ENCODE data around the gene HAUS7. TPM values are rescaled to one million over a fixed set of nuclear protein-coding genes. Genes with fewer than 3 reads are reported as not detected.

HAUS7 gene
- total and polyA plus RNA-seq, 2 of the 8 experiments (the other 6 are each of a cell fraction or from before 2014, with no cell fraction given) = 45.4 to 54.0 TPM

DNA sequence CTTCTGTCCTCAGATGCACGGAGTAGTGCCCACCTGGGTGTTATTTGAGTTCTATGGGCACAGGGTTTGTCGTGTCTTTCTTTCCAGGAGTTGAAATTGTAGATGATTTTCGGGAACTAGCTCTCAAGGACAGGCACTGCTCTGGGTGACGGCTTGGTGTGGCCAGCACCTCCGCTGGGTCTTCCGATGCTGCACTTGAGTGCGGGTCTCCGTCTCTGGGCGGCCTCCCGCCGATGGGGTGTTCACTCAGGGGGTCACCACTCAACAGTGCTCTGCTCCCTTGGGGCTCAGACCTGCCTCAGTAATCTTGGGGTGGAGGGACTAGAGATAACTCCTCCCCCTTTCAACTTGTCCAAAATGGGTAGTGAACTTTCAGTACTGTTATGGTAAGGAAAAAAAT lies 56.6 kb downstream of the HAUS7 start:
- Histone ChIP-seq H2BK5ac (ENCODE audit: low read depth, low read length) (no peak overlapping the region), H3K4me1 (replicated peaks in 1 of 4; ENCODE audit: control insufficient read depth in 3 of 4, insufficient read depth in 4 of 4, low read length in 3 of 4) (0 out of 7 replicates have a peak, but pooled peaks cover 0 to 4% (median 1%) of the 10 kb centered on the region in 4 experiments), H4K8ac (ENCODE audit: extremely low read depth, insufficient read depth, low read length) (no peak overlapping the region; the same call in 1 of the 2 replicates), H4K91ac (replicated peaks; ENCODE audit: insufficient read length, low read length) (no peak overlapping the region), H3K27ac (ENCODE audit: low read depth, low read length) (no peak overlapping the region), H3K36me3 (ENCODE audit: control insufficient read depth in 2 of 4, insufficient read depth in 4 of 4, low read length in 3 of 4) (no peaks in the 10 kb centered on the region), H2BK120ac (replicated peaks; ENCODE audit: low read depth, low read length) (no peak overlapping the region), H3K56ac (replicated peaks; ENCODE audit: insufficient read length, low read depth, low read length) (no peak overlapping the region), H3K14ac (ENCODE audit: insufficient read length) (no peak overlapping the region), H3K4ac (replicated peaks; ENCODE audit: insufficient read length, low read depth, low read length) (no peak overlapping the region), H3K9me3 (ENCODE audit: insufficient read depth in 2 of 2, low read depth in 1 of 2, low read length in 1 of 2) (no peaks in the 10 kb centered on the region), H3K79me2 (ENCODE audit: control insufficient read depth in 1 of 2, insufficient read depth in 2 of 2, low read length in 2 of 2) (no peaks in the 10 kb centered on the region), H2AK5ac (ENCODE audit: low read depth, low read length) (no peak overlapping the region), H3K18ac (ENCODE audit: extremely low read depth, low read length) (no peak overlapping the region), H4K5ac (ENCODE audit: insufficient read length, low read depth, low read length) (no peak overlapping the region), H2BK15ac (ENCODE audit: low read length) (no peak overlapping the region), H2BK20ac (ENCODE audit: low read length) (no peak overlapping the region), H2BK12ac (ENCODE audit: low read depth, low read length) (no peak overlapping the region), H3K27me3 (replicated peaks in 1 of 4; ENCODE audit: control insufficient read depth in 3 of 4, extremely low read depth in 1 of 4, insufficient read depth in 3 of 4, low read length in 3 of 4) (peaks cover 8 to 25% (median 16%) of the 10 kb centered on the region in 4 experiments), H4K20me1 (replicated peaks in 1 of 2; ENCODE audit: control insufficient read depth in 1 of 2, insufficient read depth in 2 of 2, low read length in 2 of 2) (no peaks in the 10 kb centered on the region), H2AFZ (ENCODE audit: low read length) (no peak overlapping the region), H3K9ac (replicated peaks in 1 of 4; ENCODE audit: extremely low read depth in 1 of 4, low read depth in 3 of 4, low read length in 3 of 4) (no peak overlapping the region), H3K4me3 (ENCODE audit: extremely low read depth in 1 of 4, insufficient read depth in 2 of 4, low read depth in 3 of 4, low read length in 4 of 4) (no peak overlapping the region), H3K23ac (ENCODE audit: insufficient read length) (no peak overlapping the region), H3K23me2 (ENCODE audit: low read depth, low read length) (peaks cover 3% of the 10 kb centered on the region; the same call in 1 of the 2 replicates), H3K4me2 (ENCODE audit: insufficient read depth in 1 of 2, low read depth in 2 of 2, low read length in 2 of 2) (no peak overlapping the region), H3K79me1 (ENCODE audit: low read depth, low read length) (no peaks in the 10 kb centered on the region)
- 95% methylated on average over 8 of the region's 11 CpGs; no CpG with 5 or more reads in 1 of the 2 experiments for WGBS, 2 experiments (ENCODE audit: extremely low coverage in 1 of 2, insufficient coverage in 1 of 2, insufficient read length in 1 of 2, insufficient replicate concordance in 2 of 2, low coverage in 1 of 2, low lambda C conversion rate in 2 of 2, missing lambda C conversion rate in 1 of 2)
- no peak for TF ChIP-seq ZNF274 (IDR thresholded peaks at IDR 0.05; ENCODE audit: borderline replicate concordance, extremely low read depth, low read length)
- TF ChIP-seq YY1 (IDR thresholded peaks at IDR 0.05; ENCODE audit: low read depth, low read length) = no peak
- TF ChIP-seq CBX5 (IDR thresholded peaks at IDR 0.05; ENCODE audit: low read depth, low read length) = no peak
- no peak for TF ChIP-seq SP4 (IDR thresholded peaks at IDR 0.05; ENCODE audit: low read length)
- TF ChIP-seq CEBPB (IDR thresholded peaks at IDR 0.05; ENCODE audit: low read depth, low read length) = no peak
- TF ChIP-seq HDAC6 (IDR thresholded peaks at IDR 0.05; ENCODE audit: low read depth, low read length) = no peak
- no peak for TF ChIP-seq JUND (IDR thresholded peaks at IDR 0.05; ENCODE audit: low read length)
- no peak for FAIRE-seq
- POLR2A ChIA-PET (ENCODE audit: partially characterized antibody) = no interaction called here
- no peak for DNase-seq (ENCODE audit: low read depth in 1 of 2, low spot score in 2 of 2)
- CTCF ChIA-PET (ENCODE audit: partially characterized antibody) = interaction anchor here (1.0 to 1.7 kb wide), 5 partner anchors 9 to 93 kb away, joined by 3 to 5 read pairs (median 4); no protein-coding TSS in a partner anchor
